ENCODE results near the gene EMC9.

- TF ChIP-seq, protein P1, sequence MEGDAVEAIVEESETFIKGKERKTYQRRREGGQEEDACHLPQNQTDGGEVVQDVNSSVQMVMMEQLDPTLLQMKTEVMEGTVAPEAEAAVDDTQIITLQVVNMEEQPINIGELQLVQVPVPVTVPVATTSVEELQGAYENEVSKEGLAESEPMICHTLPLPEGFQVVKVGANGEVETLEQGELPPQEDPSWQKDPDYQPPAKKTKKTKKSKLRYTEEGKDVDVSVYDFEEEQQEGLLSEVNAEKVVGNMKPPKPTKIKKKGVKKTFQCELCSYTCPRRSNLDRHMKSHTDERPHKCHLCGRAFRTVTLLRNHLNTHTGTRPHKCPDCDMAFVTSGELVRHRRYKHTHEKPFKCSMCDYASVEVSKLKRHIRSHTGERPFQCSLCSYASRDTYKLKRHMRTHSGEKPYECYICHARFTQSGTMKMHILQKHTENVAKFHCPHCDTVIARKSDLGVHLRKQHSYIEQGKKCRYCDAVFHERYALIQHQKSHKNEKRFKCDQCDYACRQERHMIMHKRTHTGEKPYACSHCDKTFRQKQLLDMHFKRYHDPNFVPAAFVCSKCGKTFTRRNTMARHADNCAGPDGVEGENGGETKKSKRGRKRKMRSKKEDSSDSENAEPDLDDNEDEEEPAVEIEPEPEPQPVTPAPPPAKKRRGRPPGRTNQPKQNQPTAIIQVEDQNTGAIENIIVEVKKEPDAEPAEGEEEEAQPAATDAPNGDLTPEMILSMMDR (IDR thresholded peaks at IDR 0.05; ENCODE audit: borderline replicate concordance, extremely low read depth, low read length, poor library complexity, severe bottlenecking) = no peak
- TF ChIP-seq EZH2 (IDR thresholded peaks at IDR 0.05; ENCODE audit: borderline replicate concordance, low read depth, low read length, severe bottlenecking) = no peak
Observed at GRCh38 chr14:24162093-24162492, 20.7 kb upstream of the EMC9 start.

Measured in DND-41 (cell line).